Posterior cingulate gyrus (tissue), 11 donors: Measurements from ENCODE around the gene KLHDC9.
"Not testable (repeated sequence)": the region's sequence is repeated elsewhere in the genome, so short reads cannot be mapped to it uniquely, and the experiment has no call there.

Experiments used
- DNase-seq, 10 donors: peaks; one replicate each; pipeline versions ENCODE4 v3.0.0 to v3.0.0-alpha.2; 2020 to 2021; ENCODE audit warnings: mixed read lengths in 3 of 10
- intact Hi-C: fragments of 100-400 bp; cut with DNase I; formaldehyde crosslinking; loops from one replicate; pipeline ENCODE4 v1.15.1; 2023

Gene KLHDC9

GRCh38 chr1:161098210-161099068 is at the start of gene KLHDC9:
TSS of gene KLHDC9 (plus strand) at chr1:161098361. CDS start at chr1:161098536, 175 bp downstream.
- DNase-seq: peak; percentile 53 to 98 (median 80)
- intact Hi-C loops: loop anchor here (5.0 kb wide), 4 partner anchors 34 to 371 kb away; partner anchors contain the start of genes DEDD and USF1

- intact Hi-C loops: loop anchor here (5.0 kb wide), 3 partner anchors 48 to 83 kb away; partner anchors contain the start of genes DEDD, KLHDC9, NIT1 and PFDN2
- peak in 2 of 10 donors; percentile 48 to 63 for DNase-seq
Measured at GRCh38 chr1:161048949-161049722, 49.0 kb upstream of the KLHDC9 start.

GRCh38 chr1:161051219-161051618 is 46.9 kb upstream of the KLHDC9 start:
- intact Hi-C loops: no loop called here
- DNase-seq: peak in 1 of 10 donors; percentile 56

GRCh38 chr1:161052899-161053298 is 45.3 kb upstream of the KLHDC9 start:
- intact Hi-C loops: no loop called here
- peak in 1 of 10 donors; percentile 14 for DNase-seq

GRCh38 chr1:161054232-161054631 is 43.9 kb upstream of the KLHDC9 start:
- peak in 1 of 10 donors; percentile 49 for DNase-seq
- intact Hi-C loops: no loop called here

GRCh38 chr1:161054805-161055204 is 43.4 kb upstream of the KLHDC9 start:
- peak in 1 of 10 donors; percentile 36 for DNase-seq
- intact Hi-C loops: no loop called here

- peak in 1 of 10 donors; percentile 10 for DNase-seq
- intact Hi-C loops: no loop called here
Measured at GRCh38 chr1:161059293-161059692, 38.9 kb upstream of the KLHDC9 start.

- intact Hi-C loops: no loop called here
- no peak for DNase-seq
Measured at GRCh38 chr1:161061419-161061818, 36.7 kb upstream of the KLHDC9 start.

GRCh38 chr1:161063936-161064335 is 34.2 kb upstream of the KLHDC9 start:
- intact Hi-C loops, DNase-seq: not testable (repeated sequence)

GRCh38 chr1:161065681-161066080 is 32.5 kb upstream of the KLHDC9 start:
- DNase-seq, intact Hi-C loops: not testable (repeated sequence)

- DNase-seq: no peak
- intact Hi-C loops: no loop called here
Measured at GRCh38 chr1:161066694-161067093, 31.5 kb upstream of the KLHDC9 start.

- intact Hi-C loops: no loop called here
- peak in 5 of 10 donors; percentile 17 to 89 (median 29) for DNase-seq
Measured at GRCh38 chr1:161068306-161069234, 29.6 kb upstream of the KLHDC9 start.

GRCh38 chr1:161069241-161069640 is 28.9 kb upstream of the KLHDC9 start:
- intact Hi-C loops: no loop called here
- no peak for DNase-seq

GRCh38 chr1:161069731-161070270 is 28.4 kb upstream of the KLHDC9 start, which contains the start of gene ARHGAP30:
TSS of gene ARHGAP30 (minus strand) at chr1:161069891. CDS start at chr1:161069624, 267 bp downstream.
- peak in 8 of 10 donors; percentile 15 to 91 (median 34) for DNase-seq

GRCh38 chr1:161070761-161071160 is 27.4 kb upstream of the KLHDC9 start:
- intact Hi-C loops: no loop called here
- DNase-seq: no peak

More at GRCh38 chr1:161069731-161070270, 28.4 kb upstream of the KLHDC9 start, which contains the start of gene ARHGAP30:
- intact Hi-C loops: no loop called here

GRCh38 chr1:161071886-161072371 is 26.2 kb upstream of the KLHDC9 start:
- DNase-seq: peak in 4 of 10 donors; percentile 11 to 35 (median 21)
- intact Hi-C loops: no loop called here

- intact Hi-C loops: no loop called here
Measured at GRCh38 chr1:161072751-161073449, 25.3 kb upstream of the KLHDC9 start.

GRCh38 chr1:161073474-161074121 is 24.6 kb upstream of the KLHDC9 start:
- no peak for DNase-seq

More at GRCh38 chr1:161072751-161073449, 25.3 kb upstream of the KLHDC9 start:
- no peak for DNase-seq

More at GRCh38 chr1:161073474-161074121, 24.6 kb upstream of the KLHDC9 start:
- intact Hi-C loops: no loop called here
